GM10266 (cell line): ENCODE data around the gene NBAS.

Source experiments
- DNase-seq: peaks from one replicate; pipeline ENCODE4 v3.0.0; 2012; ENCODE audit errors: extremely low spot score
- TF ChIP-seq, protein P1 (sequence below): IDR thresholded peaks from 2 replicates; pipeline ENCODE4 v1.5.1; 2012; ENCODE audit warnings: mild to moderate bottlenecking, low read depth; ENCODE audit not compliant: control insufficient read depth, insufficient read depth; ENCODE audit errors: missing control alignments

Gene NBAS

DNA sequence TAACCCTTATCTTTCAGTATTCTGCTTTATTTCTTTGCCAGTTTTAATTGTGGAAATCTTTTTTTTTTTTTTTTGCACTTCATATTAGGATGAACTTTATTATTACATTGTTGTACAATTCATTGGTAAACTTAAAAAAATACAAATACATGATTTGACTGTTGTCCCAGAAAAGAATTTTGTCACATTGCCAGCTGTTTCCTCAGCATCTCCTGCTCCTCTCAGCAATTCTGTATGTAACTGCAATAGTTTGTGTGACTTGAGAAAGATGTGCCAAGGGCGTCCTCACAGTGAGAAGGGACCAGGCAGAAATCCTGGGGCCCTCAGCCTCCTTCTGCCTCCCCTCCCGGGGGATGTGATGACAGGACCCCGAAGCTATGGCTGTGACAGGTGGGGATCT is 254.4 kb downstream of the NBAS start:
- DNase-seq, result no peak
- TF ChIP-seq, protein P1, sequence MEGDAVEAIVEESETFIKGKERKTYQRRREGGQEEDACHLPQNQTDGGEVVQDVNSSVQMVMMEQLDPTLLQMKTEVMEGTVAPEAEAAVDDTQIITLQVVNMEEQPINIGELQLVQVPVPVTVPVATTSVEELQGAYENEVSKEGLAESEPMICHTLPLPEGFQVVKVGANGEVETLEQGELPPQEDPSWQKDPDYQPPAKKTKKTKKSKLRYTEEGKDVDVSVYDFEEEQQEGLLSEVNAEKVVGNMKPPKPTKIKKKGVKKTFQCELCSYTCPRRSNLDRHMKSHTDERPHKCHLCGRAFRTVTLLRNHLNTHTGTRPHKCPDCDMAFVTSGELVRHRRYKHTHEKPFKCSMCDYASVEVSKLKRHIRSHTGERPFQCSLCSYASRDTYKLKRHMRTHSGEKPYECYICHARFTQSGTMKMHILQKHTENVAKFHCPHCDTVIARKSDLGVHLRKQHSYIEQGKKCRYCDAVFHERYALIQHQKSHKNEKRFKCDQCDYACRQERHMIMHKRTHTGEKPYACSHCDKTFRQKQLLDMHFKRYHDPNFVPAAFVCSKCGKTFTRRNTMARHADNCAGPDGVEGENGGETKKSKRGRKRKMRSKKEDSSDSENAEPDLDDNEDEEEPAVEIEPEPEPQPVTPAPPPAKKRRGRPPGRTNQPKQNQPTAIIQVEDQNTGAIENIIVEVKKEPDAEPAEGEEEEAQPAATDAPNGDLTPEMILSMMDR, result no peak

DNA sequence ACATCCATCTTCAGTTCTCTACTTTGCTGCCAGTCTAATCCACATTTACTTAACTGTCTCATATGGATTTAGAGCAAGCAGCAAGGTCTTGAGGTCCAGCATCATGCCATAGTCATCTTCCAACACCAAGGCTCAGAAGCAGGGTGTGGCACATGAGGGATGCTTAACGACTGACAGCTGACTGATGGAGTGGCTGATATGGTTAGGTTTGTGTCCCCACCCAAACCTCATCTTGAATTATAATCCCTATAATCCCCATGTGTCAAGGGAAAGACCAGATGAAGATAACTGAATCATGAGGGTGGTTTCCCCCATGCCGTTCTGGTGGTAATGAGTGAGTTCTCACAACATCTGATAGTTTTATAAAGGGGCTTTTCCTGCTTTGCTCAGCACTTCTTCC is 257.3 kb downstream of the NBAS start:
- TF ChIP-seq, protein P1, result no peak
- DNase-seq, result no peak

DNA sequence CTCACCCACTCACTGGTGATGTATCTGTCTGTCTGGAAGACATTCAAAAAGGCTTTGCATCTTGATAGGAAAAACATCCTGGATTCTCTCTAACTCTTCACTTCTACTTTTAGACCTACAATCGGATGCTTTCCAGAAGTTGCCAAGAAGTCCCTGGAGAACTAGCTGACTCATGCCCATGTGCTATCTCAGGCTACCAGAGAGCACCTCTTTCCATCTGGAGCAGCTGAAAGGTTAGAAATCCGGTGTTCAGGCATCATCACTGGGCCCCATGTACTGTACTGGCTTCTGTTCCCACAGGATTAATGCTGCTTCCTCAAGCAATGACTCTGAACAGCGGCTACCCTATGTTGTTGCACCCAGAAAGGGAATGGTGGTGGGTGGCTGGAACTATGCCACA is 259.0 kb downstream of the NBAS start:
- no peak for DNase-seq
- TF ChIP-seq, protein P1, result no peak

DNA sequence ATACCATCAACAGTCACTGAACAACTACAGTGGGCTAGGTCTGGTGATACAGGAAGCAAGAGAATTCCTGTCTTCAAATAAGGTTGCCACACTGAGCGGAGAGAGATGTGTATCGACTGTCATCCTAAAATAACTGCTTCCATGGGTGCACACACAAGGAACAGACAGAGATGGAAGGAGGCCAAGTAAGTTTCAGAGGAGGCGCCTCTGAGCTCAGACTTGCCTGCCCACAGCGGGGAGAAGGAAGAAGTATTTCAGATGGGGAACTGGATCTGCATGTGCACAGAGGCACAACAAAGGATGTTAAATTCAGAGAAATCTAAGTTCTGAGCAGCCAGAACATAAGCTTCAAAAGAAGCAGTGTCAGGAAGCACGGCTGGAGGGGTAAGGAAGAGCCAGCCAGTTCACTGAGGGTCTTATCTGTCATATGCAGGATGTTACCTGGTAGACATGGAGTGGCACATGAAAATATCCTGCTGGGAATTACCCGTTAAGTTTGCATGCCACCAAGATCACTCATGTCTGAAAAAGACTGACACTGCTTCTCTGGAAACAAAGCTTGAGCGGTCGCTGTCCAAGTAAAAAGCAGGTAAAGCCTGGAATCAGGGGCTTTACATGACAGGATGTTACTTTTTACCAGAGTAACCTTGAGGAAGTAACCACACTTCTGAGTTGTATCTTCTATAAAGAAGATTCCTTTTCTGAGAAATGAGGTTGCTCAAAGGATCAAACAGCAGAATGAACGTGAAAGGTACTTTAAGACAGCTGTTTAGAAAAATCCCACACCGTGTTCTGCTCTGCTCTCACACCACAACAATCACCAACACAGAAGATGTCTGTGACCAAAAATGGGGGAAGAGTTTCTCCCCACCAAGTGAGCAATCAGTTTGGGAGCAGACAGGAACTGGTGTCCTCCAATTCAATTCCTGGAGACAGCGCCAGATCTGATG is 260.2 kb downstream of the NBAS start:
- no peak for DNase-seq
- TF ChIP-seq, protein P1, result no peak

DNA sequence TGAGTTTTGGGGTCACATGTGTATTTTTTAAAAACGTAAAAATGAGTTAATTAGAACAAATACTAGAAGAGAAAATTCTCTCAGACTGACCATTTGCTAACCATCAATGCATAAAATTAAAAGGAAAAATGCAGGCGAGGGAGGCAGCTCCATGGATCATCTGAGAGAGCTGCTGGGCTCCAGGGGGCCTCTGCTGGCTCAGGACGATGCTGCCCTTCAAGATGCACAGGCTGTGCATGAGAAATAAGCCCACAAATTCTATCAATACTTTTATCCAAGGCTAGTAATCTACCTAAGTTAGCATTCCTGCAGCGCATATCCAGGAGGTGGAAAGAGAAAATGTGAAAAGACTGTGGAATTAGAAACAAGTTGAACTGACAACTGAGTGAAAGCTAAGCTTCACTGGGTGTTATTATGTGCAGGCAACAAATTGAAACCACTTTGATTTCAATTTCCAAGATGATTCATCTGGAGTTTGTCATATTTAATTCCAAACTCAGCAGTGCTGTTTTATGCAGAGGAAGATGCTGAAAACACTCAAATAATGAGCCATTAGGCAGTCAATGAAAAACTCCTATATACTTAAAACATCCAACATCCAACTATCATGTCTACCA is 261.1 kb downstream of the NBAS start:
- DNase-seq, result no peak
- TF ChIP-seq, protein P1, result no peak

DNA sequence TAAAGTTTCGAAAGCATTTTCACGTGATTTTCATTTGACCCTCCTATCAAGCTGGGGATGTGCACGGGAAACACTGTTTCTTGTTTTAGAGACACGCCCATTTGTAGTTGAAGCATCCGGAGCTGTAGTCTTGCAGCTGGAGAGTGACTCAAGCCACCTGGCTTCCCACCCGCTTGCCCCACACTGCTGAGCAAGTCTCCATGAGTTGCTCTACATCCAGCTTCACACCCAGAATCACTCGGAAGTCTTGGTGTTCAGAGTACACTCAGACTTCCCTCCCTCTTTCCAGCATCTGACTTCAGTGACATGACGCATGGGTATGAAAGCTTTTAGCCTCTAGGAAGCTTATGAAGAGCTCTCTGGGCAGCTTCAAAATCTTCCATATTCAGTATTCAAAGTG is 262.4 kb downstream of the NBAS start:
- no peak for DNase-seq
- TF ChIP-seq, protein P1, result no peak
